Central memory CD4-positive, alpha-beta T cell (primary cell): ENCODE data around the gene TTC28.
"Not testable (repeated sequence)": the region's sequence is repeated elsewhere in the genome, so short reads cannot be mapped to it uniquely, and the experiment has no call there.

Source experiments
- DNase-seq: peaks from one replicate; pipeline ENCODE4 v3.0.0; 2022

The TTC28 gene

DNA sequence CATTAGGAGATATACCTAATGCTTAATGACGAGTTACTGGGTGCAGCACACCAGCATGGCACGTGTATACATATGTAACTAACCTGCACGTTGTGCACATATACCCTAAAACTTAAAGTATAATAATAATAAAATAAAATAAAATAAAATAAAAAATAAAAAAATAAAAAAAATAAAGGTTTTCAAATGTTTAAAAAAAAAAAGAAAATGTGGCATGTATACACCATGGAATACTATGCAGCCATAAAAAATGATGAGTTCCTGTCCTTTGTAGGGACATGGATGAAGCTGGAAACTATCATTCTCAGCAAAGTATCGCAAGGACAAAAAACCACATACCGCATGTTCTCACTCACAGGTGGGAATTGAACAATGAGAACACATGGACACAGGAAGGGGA, 590.1 kb downstream of the TTC28 start:
- DNase-seq: not testable (repeated sequence)

- DNase-seq: no peak
Measured at GRCh38 chr22:28077166-28077565, 602.5 kb downstream of the TTC28 start.

GRCh38 chr22:28075358-28075981, 604.2 kb downstream of the TTC28 start:
- no peak for DNase-seq

- DNase-seq: no peak
Measured at GRCh38 chr22:28074526-28074925, 605.1 kb downstream of the TTC28 start.

GRCh38 chr22:28072066-28072465, 607.6 kb downstream of the TTC28 start:
- no peak for DNase-seq

DNA sequence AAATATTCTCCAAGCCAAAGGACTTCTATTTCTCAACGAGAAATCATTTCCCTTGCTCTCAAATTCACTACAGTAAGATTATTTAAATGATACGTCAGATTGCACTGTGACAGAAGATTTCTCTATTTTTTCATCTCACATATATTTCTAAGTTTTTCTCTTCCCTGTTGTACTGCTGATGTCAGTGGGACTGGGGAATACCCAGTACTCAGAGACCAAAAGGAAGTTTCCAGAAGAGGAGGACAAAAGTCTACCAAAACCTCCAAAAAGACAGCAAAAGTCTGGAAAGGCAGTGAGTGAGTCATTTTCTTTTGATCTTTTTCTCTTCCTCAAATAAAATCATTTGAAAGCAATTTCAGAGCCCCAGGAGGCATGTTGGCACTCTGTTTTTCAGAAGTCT, 610.8 kb downstream of the TTC28 start:
- DNase-seq: no peak

DNA sequence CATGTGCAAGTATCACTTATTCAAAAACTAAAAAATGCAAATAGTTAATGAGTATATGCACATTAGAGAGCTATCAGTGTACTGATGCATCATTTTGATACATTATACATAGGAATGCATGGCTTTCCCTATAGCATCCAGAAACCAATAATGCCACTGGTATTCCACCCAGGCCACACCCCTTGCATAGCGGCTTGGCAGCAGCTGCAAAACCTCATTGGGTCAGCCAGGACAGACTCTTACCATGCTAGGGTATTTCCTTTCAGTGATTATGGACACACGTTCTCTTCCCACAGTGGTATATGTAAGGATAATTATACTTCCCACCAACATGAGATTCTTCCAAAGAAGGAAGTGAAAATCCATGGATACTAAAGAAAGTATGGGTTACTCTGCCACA, 614.7 kb downstream of the TTC28 start:
- no peak for DNase-seq

DNA sequence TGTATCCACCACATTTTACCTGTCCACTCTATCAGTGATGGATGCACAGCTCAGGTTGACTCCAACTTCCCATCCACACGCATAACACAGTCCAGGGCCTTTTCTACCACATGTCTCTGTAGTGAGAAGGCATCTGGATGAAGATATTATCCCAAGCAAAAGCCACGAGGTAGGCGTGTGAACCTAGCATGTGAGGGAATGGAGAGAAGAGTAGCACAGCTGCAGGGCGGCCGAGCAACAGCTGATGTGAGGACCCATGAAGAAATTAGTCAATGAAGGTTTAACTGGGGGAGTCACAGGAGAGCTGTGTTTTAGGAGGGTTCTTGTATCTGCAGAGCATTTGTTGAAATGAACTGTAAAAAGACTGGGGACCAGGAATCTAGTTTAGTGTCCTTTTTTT, 616.0 kb downstream of the TTC28 start:
- DNase-seq: no peak

DNA sequence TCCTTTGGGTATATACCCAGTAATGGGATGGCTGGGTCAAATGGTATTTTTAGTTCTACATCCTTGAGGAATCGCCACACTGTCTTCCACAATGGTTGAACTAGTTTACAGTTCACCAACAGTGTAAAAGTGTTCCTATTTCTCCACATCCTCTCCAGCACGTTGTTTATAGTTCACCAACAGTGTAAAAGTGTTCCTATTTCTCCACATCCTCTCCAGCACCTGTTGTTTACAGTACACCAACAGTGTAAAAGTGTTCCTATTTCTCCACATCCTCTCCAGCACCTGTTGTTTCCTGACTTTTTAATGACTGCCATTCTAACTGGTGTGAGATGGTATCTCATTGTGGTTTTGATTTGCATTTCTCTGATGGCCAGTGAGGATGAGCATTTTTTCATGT, 619.0 kb downstream of the TTC28 start:
- not testable (repeated sequence) for DNase-seq

- no peak for DNase-seq
Measured at GRCh38 chr22:28058036-28058435, 621.6 kb downstream of the TTC28 start.

DNA sequence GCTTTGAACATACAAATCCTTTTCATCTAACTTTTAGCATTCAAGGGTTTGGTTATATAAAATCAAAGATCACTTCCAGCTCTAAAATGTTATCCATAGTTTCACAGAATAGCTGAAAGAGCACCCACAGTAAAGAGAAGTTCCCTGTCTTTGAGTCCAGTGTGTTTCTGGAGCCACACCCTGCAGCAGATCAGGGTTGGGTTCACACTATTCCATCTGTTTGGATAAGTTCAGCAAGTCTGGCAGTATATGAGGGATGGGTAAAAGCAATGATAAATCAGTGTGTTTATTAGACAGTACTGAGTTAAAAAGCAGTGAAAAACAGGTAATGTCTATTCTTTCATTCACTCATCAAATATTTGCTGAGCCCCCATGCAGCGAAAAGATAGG, 624.8 kb downstream of the TTC28 start:
- DNase-seq: no peak

DNA sequence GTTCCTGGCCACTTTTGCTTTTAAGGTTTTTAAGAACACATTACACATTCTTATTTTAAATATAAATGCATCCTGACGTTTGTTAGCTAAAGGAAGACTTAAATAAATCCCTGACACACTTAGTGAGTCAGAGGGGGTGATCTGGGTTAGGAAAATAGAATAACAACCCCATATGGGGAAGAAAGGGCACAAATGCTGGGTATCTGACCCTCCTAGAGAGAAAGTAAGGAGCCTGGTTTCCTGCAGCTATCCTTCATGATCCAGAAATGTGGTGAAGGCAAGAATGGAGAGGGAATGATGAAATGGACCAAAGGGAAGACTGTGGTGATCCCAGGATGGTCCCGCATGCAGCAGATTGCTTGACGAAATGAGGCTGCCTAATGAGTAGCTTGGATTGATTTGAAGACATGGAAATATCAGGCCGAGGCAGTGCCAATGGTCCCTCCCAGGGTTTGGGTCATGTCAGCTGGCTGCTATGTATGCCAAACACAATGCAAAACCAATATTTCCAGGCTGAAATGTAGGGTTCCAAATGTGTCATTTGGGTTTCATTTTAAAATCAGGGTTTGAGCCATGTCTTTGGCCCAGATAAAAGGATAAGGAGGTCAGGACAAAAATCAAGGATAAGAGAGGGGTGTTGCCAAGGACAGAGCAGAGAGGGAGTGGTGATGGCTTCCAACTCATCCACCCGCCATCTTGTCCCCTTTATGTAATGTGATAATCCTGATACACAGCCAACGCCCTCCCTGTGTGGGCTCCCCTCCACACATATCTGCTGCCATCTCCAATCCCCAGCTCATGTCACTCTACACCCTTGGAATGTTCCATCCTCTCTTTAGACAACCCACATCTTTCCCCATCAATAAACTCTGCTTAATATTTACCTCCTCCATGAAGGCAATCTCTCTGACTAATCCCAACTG, 625.5 kb downstream of the TTC28 start:
- no peak for DNase-seq

DNA sequence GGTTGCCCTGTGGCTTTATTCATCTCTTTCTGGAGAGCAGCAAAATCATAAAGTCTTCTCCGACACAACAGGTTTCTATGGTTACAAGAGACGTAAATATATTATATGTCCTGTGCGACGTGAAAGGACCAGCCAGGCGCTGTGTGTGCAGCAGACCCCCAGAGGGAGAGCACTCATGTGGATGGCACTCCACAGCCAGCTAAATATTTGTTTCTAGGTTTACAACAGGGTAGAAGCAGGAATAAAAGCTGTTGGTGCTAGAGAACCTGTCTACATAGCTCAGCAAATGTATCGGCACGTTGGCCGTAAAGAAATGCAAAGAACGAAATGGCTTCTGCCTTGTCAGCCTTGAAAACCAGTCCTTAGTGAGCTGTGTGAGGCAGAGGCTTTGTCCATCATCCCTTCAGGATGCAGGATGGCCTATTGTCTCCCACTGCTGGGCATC, 626.8 kb downstream of the TTC28 start:
- DNase-seq: no peak

GRCh38 chr22:28051787-28052356, 627.8 kb downstream of the TTC28 start:
- no peak for DNase-seq

- no peak for DNase-seq
Measured at GRCh38 chr22:28051091-28051786, 628.4 kb downstream of the TTC28 start.

DNA sequence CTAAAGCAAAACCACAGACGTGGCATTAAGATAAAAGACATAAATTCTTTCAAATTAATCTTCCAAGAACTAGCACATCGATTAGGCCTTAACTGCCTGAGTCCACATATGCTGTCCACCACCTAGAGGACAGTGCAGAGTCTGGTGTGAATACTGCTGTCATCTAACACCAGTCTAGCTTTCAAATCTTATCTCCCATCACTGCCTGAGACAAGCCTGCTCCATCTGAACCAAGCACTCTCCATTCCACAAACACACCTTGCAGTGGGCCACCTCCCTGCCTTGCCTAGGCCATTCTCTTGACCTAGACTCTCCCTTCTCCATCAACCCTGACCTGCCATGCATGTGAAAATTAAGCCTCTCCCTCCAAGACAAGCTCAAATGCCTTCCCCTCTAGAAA, 631.1 kb downstream of the TTC28 start:
- no peak for DNase-seq

GRCh38 chr22:28047740-28048139, 631.9 kb downstream of the TTC28 start:
- DNase-seq: no peak

DNA sequence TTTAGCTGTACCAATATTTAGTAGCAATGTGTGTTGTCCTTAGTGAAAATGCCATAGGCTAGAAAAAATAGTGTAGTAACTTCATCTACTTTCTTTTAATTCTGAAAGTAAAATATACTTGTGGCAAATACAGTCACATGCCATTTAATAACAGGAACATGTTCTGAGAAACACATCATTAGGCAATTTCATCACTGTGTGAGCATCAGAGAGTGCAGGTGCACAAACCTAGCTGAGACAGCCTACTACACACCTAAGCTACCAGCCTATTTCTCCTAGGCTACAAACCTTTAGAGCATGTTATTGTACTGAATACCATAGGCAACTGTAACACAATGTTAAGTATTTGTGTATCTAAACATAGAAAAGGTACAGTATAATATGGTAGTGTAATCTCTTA, 633.5 kb downstream of the TTC28 start:
- no peak for DNase-seq

- DNase-seq: no peak
Measured at GRCh38 chr22:28044546-28045173, 635.0 kb downstream of the TTC28 start.

GRCh38 chr22:28043266-28043665, 636.4 kb downstream of the TTC28 start:
- DNase-seq: no peak

- DNase-seq: no peak
Measured at GRCh38 chr22:28034760-28035401, 644.8 kb downstream of the TTC28 start.

DNA sequence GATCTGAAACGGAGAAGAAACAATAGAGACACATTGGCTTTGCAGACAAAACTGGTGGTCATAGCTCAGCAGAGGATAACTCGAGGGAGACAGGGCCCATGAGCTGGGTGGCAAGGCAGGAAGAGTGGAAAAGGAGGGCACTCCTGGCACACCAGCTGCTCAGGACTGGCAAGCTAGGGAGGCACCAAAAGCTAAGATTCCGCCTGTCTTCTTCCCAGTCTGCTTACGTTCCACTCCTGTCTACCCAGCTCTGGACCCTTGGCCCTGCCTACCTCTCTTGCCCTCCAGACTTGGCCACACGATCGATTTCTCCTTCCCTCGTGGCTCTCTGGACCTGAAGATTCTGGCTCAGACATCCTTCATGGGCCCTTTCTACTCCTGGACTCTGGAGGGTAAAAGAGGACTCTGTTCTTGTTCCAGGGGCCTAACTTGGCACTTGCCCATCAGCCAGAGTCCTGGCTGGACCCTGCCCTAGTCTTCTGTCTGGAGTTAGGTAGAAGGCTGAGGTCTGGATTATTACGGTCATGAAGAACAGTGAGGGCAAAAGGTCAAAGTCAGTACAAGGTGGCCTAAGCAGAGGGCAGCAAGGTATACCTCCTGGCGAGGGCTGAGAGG, 645.4 kb downstream of the TTC28 start:
- DNase-seq: no peak
